SHP77 (cell line): ENCODE measurements around the gene PIK3R5.

Experiments used
- DNase-seq, 2 experiments: peaks; one replicate each; lab custom pipeline; 2025; lab: John Stamatoyannopoulos, UW

PIK3R5 gene

DNA sequence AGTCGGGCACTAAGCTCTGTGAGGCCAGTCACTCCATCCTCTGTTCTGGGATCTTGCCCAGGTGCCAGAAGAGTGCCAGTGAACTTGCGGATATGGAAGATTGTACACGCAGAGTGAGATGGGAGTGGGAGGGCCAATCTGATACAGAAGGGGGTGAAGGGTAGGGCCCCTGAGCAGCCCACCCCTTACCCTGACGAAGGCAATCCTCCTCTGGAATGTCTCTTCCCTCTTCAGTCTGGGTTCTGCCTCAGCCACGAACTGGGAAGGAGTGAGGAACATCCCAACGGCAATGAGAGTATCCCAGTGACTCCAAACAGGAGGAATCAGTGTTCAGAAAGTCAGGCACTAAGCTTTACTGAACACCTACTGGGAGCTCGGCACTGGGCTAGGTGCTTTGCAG, 86.1 kb downstream of the PIK3R5 start:
- DNase-seq, result no peak

DNA sequence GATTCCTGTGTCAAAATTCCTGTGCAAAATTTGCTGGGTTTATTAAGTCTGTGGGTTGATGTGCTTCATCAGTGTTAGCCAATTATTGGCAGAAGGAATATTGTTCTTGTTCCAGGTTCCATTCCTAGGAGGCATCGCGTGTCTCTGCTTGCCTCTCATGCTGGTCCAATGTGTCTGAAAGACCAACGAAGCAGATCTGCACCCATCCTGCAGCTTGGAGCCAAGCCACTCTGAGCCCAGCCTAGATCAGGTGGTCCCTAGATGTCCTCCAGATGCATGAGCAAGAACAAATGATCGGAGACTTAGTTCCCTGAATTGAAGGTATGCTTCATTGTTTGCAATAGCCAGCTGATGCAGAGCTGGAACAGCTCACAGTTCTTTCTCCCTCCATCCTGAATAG, 87.5 kb downstream of the PIK3R5 start:
- DNase-seq, result no peak

DNA sequence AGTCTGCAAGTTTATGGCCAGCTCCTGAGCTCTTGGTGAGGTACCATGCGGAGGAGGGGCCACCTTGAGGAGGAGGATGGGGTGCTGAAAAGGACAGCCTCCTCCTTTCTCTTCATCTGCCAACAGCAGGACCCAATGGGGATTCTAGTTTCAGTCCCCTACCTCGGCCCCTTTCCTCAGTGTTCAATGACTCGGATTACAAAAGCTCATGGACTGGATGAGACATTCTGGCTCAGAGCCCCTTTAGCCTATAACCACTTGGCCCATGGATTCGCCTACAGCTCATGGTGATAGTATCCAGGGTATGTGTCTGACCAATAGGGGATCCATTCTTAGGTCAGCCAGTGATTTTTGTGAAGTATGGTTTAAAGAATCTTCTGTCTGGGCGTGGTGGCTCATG, 89.5 kb downstream of the PIK3R5 start:
- no peak for DNase-seq

DNA sequence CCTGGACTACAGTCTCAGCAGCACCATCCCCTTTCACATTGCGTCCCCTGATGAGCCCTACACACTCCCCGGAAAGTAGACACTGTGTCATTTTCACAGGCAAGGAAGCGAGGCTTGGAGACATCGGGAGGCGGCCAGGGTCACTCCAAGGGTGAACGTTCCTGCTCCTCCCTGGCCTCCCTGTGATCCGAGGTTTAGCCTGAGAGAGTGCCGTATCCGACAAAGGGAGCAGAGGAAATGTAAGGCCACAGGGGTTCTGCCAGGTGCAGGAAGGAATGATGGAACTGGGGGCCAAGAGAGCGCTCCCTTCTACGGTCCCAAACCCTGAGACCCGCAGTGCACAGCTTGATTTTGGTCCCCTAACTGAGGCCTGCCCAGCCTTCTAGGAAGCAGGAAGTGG, 90.1 kb downstream of the PIK3R5 start:
- DNase-seq, result no peak

DNA sequence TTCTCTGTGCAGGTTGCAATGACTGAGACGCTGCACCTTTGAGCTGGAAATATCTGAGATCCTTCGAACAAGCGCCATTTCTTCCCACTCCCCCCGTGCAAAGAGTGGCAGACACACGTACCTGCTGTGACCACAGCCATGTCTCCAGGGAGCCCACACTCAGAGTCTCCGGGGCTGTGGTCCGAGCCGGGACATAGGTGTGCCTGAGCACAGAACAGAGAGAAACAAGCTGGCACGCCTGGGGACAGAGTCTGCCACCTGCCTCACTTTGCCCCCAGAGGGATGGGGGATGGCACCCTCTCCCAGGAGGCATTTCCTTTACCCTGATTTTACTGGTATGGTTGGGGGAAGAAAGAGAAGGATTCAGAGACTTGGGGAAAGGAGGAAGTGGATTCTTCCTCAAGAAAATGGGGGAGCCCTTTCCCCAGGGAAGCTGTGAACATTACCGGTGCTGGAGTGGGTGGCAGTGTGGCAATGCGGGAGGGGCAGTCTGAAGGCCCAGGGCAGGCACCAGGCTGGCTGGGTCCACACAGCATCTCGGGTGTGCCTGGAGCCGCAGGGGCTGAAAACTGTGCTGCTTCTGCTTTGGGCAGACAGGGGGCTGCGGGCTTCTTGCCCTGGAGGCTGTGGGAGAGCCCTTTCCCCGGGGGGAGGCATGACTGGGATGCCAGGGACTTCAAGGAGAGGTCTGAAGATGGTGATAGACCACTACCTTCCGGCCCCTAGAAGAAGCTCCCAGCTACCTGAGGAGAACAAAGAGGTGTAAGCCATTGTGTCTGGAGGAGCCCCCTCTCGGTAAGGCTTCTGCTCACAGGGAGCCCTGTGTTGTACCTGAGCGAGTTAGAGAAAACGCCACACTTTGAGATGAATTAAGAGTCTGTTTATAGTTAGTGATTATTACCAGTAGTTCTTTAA, 91.4 kb downstream of the PIK3R5 start:
- DNase-seq, result no peak

DNA sequence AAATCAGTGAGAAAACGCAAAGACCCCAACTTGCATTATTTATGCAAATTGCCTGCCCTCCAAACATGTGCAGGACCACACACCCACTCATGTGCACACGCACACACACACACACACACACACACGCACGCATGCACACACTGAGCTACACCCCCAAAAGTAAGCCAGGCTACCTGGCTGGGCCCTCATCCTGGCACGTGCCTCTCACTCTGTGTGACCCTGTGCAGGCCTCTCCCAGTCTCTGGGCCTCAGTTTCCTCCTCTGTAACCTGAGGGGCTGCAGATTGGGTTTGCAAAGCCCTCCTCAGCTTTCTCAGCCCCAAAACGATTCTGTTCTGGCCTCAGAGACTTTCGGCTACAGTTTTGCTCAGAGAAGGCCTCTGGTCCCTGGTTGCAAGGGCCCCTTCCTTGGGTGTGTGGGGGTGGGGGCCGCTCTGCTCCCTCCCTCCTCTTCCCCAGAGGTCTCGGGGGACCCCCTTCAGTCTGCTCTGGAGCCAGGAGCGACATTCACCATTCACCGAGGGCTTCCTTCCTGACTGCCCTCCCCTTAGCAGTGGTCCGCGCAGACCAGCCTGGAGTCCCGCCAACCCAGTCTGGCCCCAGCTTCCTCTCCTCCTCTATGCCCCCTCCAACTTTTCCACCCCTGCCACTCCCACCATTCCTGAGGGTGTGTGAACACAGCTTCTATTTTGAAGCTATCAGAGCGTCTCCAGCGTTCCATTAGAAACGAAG, 92.6 kb downstream of the PIK3R5 start:
- no peak for DNase-seq

DNA sequence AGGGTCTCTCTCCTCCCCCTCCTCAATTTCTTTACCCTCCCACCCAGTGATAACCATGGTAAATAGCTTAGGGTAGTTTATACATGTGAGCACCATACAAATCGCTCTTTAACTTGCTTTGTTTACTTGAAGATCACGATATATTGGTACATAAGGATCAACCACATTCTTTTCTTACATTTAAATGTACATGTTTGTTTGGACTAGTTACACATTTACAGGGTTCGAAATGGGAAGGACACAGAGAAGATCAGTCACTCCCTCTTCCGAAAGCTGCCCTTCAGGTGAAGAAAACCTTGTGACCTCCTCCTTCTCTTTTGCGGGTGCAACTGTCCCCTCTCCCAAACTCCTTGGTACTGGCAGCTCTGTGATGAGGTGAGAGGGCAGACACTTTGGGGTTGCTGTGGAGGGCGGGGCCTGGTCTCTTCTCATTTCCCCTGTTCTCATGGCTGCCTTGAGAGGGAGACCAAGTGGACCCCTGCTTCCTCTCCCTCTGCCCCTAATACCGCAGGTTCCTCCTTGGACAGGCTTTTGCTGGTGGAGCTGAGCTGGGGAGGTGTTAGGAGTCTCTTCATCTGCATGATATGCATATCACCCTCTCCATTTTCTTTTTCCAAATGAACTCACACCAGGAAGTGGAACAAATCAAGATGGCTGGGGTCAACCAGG, 93.3 kb downstream of the PIK3R5 start:
- DNase-seq, result no peak

DNA sequence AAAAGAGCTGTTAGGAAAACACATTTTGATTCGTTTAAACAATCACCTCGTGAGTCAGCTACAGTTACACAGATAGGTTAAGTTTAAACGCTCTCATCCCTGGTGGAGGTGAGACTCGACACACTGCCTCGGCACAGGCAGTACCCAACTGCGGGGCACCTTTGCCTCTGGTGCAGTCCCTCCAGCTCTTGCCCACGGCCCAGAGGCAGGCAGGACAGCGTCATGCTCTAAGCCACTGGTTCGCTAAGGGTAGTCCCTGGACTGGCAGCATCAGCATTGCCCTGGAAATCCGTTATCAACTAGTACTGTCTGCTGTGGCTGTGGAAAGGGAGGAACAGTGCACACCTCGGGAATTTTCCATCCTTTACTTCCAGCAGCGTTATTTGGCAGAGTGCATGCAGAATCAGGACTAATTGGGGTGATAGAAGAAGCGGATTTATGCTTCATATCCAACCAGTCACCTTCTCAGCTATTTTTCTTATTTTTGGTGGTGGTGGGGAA, 94.4 kb downstream of the PIK3R5 start:
- no peak for DNase-seq

DNA sequence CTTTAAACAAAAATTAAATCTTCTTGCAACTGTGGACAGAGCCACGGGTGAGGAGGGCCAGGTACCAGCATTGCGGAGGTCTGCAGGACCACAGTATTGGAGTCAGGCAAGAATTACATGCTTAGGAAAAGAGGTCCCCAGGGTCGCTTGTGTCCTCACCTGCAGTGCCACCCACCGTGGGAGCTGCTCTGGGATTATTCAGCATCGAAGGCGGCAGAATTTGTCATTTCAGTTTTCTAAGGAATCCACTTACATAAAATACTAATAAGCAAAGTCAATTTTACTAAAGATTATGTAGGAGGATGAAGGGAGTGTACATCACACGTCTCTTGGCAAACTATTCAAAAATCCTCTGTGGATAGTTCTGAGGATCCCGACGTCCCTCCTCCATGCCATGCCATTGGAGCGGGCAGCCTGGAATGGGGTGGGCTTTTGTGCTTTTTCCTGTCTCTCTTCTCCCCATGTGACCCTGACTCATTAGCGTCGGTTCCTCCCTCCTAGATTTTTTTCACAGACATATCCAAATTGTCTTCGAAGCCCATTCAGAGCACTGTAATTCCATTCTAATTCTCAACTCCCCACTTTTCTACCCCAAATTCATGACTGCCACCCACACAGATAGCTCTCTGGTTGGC, 95.0 kb downstream of the PIK3R5 start:
- DNase-seq, result no peak

DNA sequence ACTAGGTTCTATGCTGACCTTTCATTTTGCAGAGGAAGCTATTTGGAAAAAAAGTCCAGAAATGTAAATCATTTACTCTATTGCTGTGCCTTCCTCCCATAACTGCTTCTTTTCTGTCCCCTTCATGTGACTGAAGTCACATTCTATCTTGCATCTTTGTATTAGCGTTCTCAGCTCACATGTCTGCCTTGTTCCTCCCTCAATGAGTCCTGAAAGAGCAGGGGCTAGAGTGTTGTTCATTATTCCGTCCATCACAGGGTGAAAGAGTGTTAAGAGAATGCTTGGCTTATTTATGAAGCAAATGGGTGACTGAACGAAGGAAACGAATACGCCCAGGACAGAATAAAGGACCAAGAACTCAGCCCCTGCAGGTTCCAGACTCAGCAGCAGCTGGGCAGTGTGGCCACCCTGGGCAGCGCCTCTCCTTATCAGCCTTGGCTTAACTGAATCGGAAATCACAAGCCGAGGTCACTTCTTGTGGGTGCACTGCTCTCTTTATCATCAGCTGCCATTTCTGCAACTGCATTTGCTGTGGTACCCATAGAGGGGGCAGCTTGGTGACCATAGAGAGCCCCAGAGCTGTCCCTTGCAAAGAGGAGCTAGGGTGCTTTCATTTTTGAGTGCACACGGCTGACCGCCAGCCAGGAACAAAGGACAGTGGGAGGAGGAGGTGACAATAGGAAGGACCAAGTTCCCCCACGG, 96.2 kb downstream of the PIK3R5 start:
- no peak for DNase-seq

DNA sequence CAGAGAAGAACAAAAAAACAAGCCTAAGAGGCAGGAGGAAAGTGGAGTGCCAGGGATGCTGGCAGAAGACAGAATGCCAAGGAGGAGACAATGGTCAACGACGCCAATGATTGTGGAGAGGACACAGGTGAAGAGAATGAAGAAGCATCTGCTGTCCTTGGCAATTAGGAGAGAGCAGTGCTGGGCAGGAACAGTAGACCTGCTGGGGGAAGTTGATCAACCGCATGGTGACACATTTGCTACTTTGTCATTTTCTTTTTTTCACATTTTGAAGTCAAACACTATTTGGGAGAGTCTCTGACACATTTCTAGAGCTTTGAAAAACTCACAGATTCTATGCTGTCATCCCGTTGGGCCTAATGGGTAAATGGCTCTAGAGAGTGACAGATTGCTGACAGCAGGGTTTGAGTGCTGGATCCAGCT, 97.0 kb downstream of the PIK3R5 start:
- DNase-seq, result no peak

DNA sequence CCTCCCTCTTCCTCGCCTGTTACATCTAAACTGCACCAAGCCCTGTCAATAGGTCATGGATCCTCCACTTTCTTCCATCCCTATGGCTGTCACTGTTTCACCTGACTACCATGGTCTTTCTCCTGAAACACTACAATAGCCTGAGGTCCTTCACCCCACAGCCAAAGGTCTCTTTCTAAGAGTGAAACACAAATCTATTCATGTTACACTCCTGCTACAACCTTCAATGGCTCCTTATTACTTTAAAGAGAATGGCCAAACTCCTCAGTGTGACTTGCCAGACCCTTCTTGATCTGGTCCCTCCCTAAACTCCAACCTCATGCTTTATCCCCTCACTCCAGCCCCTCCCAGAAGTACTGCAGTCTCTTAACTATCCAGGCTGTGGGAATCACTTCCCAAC, 97.4 kb downstream of the PIK3R5 start:
- DNase-seq, result no peak

DNA sequence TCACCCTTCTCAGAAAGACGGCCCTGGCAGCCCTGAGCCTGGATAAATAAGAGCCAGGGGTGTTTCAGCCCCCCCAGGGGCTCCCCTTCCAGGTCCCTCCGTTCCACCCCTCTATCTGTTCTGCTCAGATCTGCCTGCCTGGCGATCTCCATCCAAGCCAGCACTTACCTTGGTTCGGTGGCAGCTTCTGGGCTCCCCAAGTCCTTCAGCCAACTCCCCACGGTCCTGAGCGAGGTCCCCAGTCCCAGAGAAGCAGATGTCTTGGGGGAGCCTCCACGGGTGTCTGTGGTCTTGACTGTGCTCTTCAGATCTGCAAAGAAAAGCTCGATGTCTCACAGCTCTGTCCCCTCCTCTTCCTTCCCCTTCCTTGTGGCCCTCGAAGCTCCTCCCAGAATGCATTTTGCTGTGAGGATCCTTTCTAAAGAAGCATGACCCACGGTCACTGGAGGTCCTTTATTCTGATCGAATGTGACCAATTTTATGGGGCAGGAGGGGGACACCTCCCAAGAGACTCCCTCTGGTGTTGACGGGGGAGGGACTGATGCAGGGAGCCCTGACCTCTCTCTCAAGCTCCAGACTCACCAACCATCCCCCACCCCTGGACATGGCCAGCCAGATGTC, 98.0 kb downstream of the PIK3R5 start, which contains the start of gene PIK3R6:
Gene PIK3R6, minus strand, starts transcription at position 314 of the 621 bp plus-strand sequence. CDS start 17,880 bp downstream, outside the sequence.
- DNase-seq, result no peak

DNA sequence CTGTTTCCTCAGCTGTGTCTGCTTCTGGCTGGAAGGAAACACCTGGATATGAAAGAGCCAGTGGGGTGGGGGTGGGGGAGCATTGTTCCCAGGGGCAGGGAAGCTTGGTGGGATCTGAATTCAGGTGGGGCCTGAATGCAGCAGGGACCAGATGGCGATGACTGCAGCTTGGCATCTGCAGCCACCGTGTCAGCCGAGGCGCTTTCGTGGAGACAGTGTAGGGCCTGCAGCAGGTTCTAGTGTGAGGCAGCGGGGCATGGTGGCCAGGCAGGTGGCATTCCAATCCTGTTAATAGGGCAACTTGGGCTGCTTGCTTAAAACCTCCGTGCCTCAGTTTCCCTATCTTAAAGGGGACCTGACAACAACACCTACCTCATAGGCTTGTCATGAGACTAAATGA, 99.7 kb downstream of the PIK3R5 start:
- no peak for DNase-seq

DNA sequence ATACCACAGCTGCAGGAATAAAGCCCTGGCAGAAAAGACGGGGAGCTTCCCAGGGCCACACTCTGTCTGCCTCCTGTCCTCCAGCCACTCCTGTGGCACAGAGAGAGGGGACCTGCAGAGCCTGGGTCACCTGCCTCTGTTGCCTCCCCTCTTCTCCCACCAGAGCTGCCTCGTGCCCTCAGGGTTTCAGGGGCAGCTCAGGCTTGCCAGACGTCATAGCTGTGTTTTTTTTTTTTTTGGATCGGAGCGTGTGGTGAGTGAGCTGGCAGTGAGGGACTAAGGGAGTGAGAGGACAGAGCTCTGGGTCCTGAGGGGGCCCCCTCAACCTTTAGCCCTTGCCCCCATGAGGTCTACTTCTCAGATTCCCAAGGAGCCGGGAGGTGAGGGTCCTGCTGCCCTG, 100.1 kb downstream of the PIK3R5 start:
- DNase-seq, result no peak

DNA sequence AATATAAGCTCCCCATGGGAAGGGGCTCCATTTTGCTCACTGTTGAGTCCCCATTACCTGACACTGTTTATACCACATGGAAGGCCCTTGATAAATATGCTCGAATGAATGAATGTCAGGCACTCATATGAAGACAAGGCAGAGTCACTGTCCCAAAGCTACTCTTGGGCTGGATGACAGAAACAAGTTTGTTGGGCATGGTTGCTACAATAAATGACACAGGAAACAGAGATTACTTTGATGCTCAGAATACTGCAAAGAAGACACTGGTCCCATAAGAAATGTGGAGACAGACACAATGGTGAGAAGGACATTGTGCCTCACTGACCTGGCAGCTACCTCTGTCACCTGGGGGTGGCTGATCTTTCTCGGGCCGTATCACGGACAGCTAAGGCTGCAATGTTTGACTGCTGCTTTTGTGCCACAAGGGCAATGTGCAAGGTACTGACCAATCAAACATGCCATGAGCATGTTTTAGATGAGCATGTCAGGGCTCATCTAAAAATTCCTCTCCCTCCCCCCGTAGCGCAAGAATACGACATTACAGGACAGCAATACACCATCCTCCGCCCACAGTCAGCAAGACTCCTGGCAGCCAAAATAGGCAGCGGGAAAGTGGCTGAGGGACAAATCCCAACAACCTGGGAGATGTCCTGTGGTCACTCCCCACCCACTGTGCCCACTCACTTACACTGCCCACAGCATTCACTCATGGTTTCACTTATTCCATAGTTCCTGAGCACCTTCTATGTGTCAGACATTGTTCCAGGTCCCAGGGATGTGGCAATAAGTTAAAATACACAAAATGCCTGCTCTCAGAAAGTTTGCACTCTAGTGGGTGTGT, 103.1 kb downstream of the PIK3R5 start:
- DNase-seq, result no peak

DNA sequence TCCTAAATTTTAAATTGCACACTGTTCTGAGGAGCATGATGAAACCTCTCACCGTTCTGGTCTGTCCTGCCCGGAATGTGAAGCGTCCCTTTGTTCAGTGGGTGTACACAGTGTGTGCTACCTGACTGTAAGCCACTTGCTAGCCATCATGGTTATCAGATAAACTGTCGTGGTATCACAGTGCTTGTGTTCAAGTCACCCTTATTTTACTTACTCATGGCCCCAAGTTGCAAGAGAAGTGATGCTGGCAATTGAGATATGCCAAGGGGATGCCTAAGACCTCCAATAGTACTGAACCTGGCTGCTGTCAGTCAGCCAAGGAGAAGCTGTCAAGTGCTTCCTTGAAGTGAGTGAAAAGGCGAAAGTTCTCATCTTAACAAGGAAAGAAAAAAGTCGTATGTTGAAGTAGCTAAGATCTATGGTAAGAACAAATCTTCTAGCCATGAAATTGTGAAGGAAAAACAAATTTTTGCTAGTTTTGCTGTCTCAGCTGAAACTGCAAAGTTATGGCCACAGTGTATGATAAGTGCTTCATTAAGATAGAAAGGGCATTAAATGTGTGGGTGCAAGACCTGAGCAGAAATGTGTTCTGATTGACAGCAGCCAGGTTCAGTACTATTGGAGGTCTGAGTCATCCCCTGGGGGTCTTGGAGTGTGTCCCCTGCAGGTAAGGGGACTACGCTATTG, 103.9 kb downstream of the PIK3R5 start:
- no peak for DNase-seq

DNA sequence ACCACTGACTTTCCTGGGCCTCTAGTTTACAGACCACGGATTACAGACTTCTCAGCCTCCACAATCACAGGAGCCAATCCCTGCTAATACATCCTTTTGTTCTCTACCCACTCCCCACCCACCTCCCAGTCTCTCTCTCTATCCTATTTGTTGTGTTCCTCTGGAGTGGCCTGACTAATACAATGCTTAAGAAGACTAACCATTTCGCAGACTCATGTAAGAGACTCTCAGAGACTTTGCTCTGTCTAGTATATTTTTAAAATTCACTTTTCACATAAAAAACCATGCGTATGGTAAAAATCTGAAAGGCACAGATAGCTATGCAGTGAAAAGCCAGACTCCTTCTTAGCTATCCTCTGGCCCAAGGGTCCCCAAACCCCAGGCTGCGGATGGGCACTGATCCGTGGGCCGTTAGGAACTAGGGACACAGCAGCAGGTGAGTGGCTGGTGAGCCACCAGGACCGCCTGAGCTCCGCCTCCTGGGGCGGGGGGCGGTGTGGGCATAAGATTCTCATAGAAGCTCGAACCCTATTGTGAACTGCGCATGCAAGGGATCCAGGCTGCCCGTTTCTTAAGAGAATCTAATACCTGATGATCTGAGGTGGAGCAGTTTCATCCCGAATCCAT, 105.6 kb downstream of the PIK3R5 start:
- DNase-seq, result no peak
